GM19452 (cell line): ENCODE measurements around the gene AHRR.
"Not testable (repeated sequence)": the region's sequence is repeated elsewhere in the genome, so short reads cannot be mapped to it uniquely, and the experiment has no call there.

ENCODE experiments used
- ATAC-seq: cut with Tn5 transposase; IDR thresholded peaks from one replicate; pipeline ENCODE4 v1.9.1; 2021; ENCODE audit not compliant: unreplicated experiment

The AHRR gene

GRCh38 chr5:375921-376798 is 54.6 kb downstream of the AHRR start:
- ATAC-seq: no peak

GRCh38 chr5:376799-377325 is 55.3 kb downstream of the AHRR start:
- no peak for ATAC-seq

DNA sequence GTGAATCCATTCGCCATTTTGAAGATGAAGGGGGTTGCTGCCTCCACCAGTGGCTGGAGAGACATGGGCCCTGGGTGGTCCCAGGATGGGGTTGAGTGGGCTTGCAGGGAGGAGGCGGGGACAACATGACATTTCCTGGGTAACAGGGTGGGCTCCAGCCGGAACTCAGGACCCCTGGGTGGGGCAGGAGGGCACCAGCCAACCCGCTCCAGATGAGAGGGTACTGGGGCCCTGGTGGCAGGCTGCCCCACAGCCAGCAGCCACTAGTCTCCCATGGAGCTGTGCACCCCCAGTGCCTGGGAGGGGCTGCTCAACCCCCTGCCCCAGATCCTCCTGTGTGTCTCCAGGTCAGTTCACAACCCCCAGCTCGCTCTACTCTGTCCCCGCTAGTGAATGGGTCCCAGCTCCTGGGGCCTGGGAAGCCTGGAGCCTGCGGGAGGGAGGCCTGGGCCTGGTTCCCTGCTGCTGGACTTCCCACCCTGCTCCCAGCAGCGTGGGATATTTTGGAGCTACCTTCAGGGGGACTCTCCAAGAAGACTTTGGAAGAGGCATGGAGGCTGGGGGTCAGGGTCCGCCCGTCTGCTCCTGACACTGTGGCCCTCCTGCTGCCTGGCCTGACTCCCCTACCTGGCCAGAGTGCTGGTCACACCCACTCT is 55.9 kb downstream of the AHRR start:
- no peak for ATAC-seq

- no peak for ATAC-seq
Observed at GRCh38 chr5:378301-378891, 56.9 kb downstream of the AHRR start.

GRCh38 chr5:378976-379742 is 57.6 kb downstream of the AHRR start:
- ATAC-seq: no peak

DNA sequence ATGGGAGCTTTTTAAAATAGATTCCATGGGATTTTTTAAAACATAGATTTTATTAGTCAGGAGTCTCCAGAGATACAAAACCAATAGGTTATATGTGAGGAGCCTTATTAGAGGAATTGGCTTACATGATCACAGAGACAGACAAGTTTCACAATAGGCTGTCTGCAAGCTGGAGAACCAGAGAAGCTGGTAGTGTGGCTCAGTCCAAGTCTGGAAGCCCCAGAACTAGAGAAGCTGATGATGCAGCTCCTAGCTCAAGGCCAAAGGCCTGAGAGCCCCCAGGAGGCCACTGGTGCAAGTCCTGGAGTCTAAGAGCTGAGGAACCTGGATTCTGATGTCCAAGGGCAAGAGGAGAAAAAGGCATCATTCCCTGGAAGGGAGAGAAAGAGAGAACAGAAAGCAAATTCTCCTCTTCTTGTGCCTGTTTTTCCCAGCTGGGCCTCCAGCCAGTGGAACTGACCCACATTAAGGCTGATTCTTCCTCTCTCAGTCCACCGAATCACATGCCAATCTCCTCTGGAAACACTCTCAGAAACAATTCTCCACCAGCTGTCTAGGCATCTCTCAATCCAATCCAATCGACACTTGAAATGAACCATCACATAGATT is 59.3 kb downstream of the AHRR start:
- no peak for ATAC-seq

GRCh38 chr5:383066-383465 is 61.6 kb downstream of the AHRR start:
- ATAC-seq: no peak

DNA sequence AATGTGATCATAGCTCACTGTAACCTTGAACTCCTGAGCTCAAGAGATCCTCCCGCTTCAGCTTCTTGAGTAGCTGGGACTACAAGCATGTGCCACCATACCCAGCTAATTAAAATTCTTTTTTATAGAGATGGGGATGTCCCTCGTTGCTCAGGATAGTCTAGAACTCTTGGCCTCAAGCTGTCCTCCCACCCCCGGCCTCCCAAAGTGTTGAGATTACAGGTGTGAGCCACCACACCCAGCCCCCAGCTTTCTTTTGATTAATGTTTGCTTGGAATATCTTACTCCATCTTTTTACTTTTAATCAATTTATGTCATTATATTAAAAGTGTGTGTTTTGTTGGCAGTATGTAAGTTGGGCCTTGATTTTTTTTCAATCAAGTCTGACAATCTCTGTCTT is 62.1 kb downstream of the AHRR start:
- no peak for ATAC-seq

DNA sequence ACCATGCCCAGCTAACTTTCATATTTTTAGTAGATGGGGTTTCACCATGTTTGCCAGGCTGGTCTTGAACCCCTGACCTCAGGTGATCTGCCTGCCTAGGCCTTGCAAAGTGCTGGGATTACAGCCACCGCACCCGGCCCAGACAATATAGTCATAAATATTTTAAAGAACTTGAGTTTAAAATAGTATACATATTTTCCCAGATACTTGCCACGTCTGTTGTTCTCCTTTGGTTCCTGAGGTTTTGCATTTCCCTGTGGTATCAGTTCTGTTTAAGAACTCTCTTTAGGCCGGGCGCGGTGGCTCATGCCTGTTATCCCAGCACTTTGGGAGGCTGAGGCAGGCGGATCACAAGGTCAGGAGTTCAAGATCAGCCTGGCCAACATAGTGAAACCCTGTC is 63.1 kb downstream of the AHRR start:
- ATAC-seq: not testable (repeated sequence)

DNA sequence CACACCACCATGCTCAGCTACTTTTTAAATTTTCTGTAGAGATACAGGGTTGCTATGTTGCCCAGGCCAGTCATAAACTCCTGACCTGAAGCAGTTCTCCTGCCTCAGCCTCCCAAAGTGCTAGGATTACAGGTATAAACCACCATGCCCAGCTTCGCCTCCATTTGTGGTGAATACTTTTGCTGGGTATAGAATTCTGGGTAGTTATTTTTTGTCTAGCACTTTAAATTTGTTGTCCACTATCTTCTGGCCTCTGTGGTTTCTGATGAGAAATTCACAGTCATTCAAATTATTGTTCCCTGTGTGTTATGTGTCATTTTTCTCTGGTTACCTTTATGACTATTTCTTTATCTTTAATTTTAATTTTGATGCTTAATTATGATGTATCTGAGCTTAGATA is 63.8 kb downstream of the AHRR start:
- no peak for ATAC-seq

- no peak for ATAC-seq
Observed at GRCh38 chr5:386432-387341, 65.2 kb downstream of the AHRR start.

DNA sequence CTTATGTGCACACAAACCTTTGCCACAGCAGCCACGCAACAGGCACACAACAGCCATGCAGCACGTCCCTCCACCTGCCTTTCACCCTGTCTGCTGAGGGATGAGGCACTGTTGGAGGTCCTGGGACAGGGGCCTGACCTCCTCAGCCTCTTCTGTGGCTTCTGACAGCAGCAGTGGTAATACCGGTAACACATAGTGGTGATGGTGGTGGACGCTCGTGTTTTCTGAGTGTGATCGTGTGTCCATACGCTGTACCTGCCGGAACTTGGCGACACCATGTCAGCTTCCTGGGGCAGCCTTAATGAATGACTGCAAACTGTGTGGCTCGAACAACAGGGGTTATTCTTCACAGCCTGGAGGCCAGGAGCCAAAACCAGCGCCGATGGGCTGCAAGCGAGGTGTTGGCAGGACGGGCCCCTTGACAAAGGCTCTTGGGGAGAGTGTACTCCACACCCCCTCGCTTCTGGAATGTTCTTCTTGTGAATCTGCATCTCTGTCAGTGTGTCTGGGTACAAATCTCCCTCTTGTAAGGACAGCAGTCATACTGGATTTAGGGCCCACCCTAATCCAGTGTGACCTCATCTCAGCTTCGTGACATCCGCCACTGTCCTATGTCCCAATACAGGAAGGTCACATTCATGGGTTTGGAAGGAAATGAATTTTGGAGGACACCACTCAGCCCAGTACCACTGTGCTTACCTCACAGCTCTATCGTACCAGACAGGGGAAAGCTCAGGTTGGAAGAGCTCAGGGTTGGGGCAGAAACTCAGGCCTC is 66.2 kb downstream of the AHRR start:
- ATAC-seq: no peak

GRCh38 chr5:388266-389196 is 67.0 kb downstream of the AHRR start:
- ATAC-seq: no peak

DNA sequence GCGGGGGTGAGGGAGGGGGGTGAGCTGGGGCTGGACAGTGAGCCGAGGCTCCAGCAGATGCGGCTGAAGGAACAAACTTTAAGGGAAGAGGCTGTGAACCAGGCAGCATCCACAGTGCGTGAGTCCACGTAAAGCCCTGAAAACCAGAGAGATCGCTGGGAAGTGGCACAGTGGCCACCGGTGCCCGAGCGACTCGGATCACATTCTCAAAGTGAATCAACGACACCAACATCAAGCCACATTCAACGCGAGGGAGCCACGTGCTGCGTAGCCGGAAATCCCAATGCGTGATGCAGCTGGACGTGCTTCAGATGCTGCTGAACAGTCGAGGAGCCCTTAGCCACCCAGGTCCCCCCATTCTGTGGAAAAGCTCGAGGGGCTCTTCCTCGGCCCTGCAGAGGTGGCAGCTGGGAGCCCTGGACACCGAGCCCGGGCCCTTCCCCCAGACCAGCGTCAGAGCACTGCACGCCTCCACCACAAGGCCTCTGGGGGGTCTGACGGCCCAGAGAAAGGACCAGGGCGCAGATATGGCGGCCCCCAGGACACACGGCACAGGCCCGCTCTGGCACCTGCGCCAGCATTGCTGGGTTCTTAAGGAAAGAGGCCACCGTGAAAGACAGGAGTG is 67.8 kb downstream of the AHRR start:
- no peak for ATAC-seq

DNA sequence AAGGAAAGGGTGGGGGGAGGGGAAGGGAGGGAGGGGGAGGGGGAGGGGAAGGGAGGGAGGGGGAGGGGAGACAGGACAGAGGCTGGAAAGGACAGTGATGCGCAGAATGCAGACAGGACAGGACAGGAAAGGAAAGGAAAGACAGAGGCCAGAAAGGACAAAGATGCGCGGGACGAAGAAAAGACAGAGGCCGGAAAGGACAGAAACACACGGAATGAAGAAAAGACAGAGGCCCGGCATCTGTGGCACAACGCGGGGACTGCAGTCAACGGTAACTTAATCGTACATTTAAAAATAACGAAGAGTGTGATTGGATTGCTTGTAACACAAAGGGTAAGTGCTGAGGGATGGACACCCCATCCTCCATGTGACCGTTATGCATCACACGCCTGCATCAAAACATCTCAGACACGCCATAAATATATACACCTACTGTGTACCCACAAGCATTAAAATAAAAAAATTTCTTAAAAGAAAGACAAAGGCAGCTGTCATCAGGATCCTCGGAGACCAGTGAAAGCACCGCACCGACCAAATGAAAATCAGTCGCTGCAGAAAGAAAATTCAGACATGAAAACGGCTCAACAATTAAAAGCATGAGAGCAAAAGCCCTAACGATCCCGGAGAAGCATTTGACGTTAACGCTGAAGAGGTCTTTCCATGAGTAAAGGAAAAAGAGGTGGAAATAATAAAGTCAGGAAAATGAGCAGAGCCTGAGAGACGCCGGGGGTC is 68.5 kb downstream of the AHRR start:
- ATAC-seq: no peak

DNA sequence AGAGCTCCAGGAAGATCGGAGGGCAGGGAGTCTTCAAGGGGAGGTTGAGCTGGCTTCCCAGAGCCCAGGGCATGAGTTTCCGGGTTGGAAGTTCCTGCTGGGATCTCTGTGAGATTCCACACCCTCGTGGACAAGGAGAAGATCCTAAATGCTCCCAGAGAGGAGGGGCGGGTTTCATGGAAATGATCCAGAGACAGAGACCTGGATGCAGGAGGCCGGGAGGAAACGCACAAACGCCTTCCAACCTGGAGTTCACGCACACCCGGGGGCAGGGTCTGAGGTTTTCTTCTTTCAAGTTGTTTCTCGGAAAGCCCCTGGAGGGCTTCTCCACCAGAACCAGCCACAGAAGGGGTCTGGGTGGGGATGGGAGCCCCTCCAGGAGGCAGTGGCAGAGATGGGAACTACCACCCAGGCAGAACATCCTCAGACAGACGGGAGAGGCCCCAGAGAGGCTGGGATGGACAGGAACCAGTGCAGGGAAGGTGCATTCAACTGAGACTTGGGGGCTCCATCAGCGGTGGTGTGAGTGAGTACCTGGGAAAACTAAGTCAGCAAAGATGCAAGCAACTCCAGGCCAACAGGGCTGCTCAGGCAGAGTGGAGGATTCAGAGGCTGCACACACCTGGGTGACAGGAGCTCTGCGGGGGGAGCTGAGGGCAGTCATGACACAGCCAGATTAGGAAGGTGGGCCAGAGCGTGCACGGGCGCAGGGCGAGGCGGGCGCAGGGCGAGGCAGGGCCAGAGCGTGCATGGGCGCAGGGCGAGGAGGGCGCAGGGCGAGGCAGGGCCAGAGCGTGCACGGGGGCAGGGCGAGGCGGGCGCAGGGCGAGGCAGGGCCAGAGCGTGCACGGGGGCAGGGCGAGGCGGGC is 69.3 kb downstream of the AHRR start:
- ATAC-seq: no peak
